SK-N-SH treated with all-trans-retinoic acid at 6 μM for 48 hours (cell line): ENCODE measurements around the gene BCL2L13.
"Not testable (repeated sequence)": the region's sequence is repeated elsewhere in the genome, so short reads cannot be mapped to it uniquely, and the experiment has no call there.

Experiments
- ATAC-seq: fragments of 200-7000 bp; cut with Tn5 transposase; 3 replicates; pipeline ENCODE4 v1.9.1; 2020; ENCODE audit warnings: mild to moderate bottlenecking, moderate library complexity
- ARNTL ChIP-seq: fragments of 450-650 bp; formaldehyde crosslinking; IDR thresholded peaks from 2 replicates; pipeline ENCODE4 v1.5.0; 2020; ENCODE audit warnings: low read depth, mild to moderate bottlenecking, moderate library complexity, borderline replicate concordance
- BACH2 ChIP-seq: fragments of 250-450 bp; sonication (Bioruptor Pico); IDR thresholded peaks from 2 replicates; pipeline ENCODE4 v1.9.0; 2021; ENCODE audit warnings: mild to moderate bottlenecking, borderline replicate concordance
- CSDC2 ChIP-seq: fragments of 250-450 bp; sonication (Bioruptor Pico); IDR thresholded peaks from 2 replicates; pipeline ENCODE4 v1.5.0; 2020; ENCODE audit warnings: mild to moderate bottlenecking, moderate library complexity
- ESRRG ChIP-seq: fragments of 250-450 bp; sonication (Bioruptor Pico); IDR thresholded peaks from 2 replicates; pipeline ENCODE4 v1.6.1; 2021; ENCODE audit warnings: mild to moderate bottlenecking
- GLIS3 ChIP-seq: fragments of 250-450 bp; sonication (Bioruptor Pico); IDR thresholded peaks from 2 replicates; pipeline ENCODE4 v1.5.0; 2020; ENCODE audit warnings: mild to moderate bottlenecking, moderate library complexity
- ISL1 ChIP-seq: fragments of 250-450 bp; sonication (Bioruptor Pico); IDR thresholded peaks from 2 replicates; pipeline ENCODE4 v2.1.2; 2022; ENCODE audit warnings: mild to moderate bottlenecking, moderate library complexity
- OSR1 ChIP-seq: fragments of 250-450 bp; sonication (Bioruptor Pico); IDR thresholded peaks from 2 replicates; pipeline ENCODE4 v1.8.0; 2022; ENCODE audit warnings: moderate library complexity, mild to moderate bottlenecking, inconsistent platforms
- PPARA ChIP-seq: fragments of 250-450 bp; sonication (Bioruptor Pico); IDR thresholded peaks from 2 replicates; pipeline ENCODE4 v1.5.0; 2020; ENCODE audit warnings: mild to moderate bottlenecking, borderline replicate concordance
- RARB ChIP-seq: fragments of 250-450 bp; sonication (Bioruptor Pico); IDR thresholded peaks from 2 replicates; pipeline ENCODE4 v1.8.0; 2021; ENCODE audit warnings: mild to moderate bottlenecking, moderate library complexity
- SNAI2 ChIP-seq: fragments of 250-450 bp; sonication (Bioruptor Pico); IDR thresholded peaks from 2 replicates; pipeline ENCODE4 v1.5.0; 2020; ENCODE audit warnings: mild to moderate bottlenecking, moderate library complexity
- TCF4 ChIP-seq: fragments of 250-450 bp; sonication (Bioruptor Pico); IDR thresholded peaks from 2 replicates; pipeline ENCODE4 v1.8.0; 2021; ENCODE audit warnings: mild to moderate bottlenecking, moderate library complexity, borderline replicate concordance
- TOX ChIP-seq: fragments of 250-450 bp; sonication (Bioruptor Pico); IDR thresholded peaks from 2 replicates; pipeline ENCODE4 v1.8.0; 2021; ENCODE audit warnings: mild to moderate bottlenecking, moderate library complexity, borderline replicate concordance
- ZC3H10 ChIP-seq: fragments of 250-450 bp; sonication (Bioruptor Pico); IDR thresholded peaks from 2 replicates; pipeline ENCODE4 v1.5.1; 2021; ENCODE audit warnings: mild to moderate bottlenecking, moderate library complexity
- ZFP3 ChIP-seq: fragments of 250-450 bp; sonication (Bioruptor Pico); IDR thresholded peaks from 2 replicates; pipeline ENCODE4 v1.5.0; 2020; ENCODE audit warnings: mild to moderate bottlenecking, moderate library complexity
- ZFP30 ChIP-seq: fragments of 450-650 bp; formaldehyde crosslinking; IDR thresholded peaks from 2 replicates; pipeline ENCODE4 v1.5.0; 2022; ENCODE audit warnings: mild to moderate bottlenecking, moderate library complexity
- ZNF565 ChIP-seq: fragments of 450-650 bp; formaldehyde crosslinking; conservative IDR thresholded peaks from 2 replicates; pipeline ENCODE4 v1.5.0; 2020; ENCODE audit warnings: low read depth, mild to moderate bottlenecking, moderate library complexity
- ZNF8 ChIP-seq: fragments of 450-650 bp; formaldehyde crosslinking; IDR thresholded peaks from 2 replicates; pipeline ENCODE4 v1.5.0; 2020; ENCODE audit warnings: mild to moderate bottlenecking, moderate library complexity
- TF ChIP-seq, protein P1 (sequence below): fragments of 250-450 bp; sonication (Bioruptor Pico); IDR thresholded peaks from 2 replicates; pipeline ENCODE4 v1.5.1; 2021; ENCODE audit warnings: mild to moderate bottlenecking, moderate library complexity
- TF ChIP-seq, protein P2 (sequence below): fragments of 250-450 bp; sonication (Bioruptor Pico); IDR thresholded peaks from 2 replicates; pipeline ENCODE4 v1.8.0; 2021; ENCODE audit warnings: low read depth, mild to moderate bottlenecking, moderate library complexity, borderline replicate concordance
- TF ChIP-seq, protein P3 (sequence below): fragments of 250-450 bp; sonication (Bioruptor Pico); IDR thresholded peaks from 2 replicates; pipeline ENCODE4 v1.5.1; 2020; ENCODE audit warnings: low read depth, mild to moderate bottlenecking, moderate library complexity
- TF ChIP-seq, protein P4 (sequence below): fragments of 250-450 bp; sonication (Bioruptor Pico); IDR thresholded peaks from 2 replicates; pipeline ENCODE4 v1.8.0; 2020; ENCODE audit warnings: mild to moderate bottlenecking, moderate library complexity, borderline replicate concordance
- TF ChIP-seq, protein P5 (sequence below): fragments of 250-450 bp; sonication (Bioruptor Pico); IDR thresholded peaks from 2 replicates; pipeline ENCODE4 v1.5.0; 2020; ENCODE audit warnings: mild to moderate bottlenecking, moderate library complexity

Gene BCL2L13

DNA sequence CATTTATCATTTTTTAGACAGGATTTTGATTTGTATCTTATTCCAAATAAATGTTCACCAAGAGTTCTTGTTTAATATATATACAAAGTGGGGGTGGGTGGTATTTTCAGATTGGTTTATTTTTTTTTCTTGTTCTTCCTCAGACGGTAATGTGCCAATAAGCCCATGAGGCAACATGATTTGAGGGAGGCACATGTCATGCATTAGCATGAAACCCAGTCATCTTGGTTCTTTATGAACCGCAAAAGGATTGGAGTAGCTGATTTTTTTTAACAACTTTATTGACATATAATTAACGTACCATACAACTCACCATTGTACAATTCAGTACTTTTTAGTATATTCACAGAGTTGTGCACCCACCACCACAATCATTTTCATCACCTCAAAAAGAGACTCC is 2.7 kb downstream of the BCL2L13 start (continued):
- TF ChIP-seq, protein P1, sequence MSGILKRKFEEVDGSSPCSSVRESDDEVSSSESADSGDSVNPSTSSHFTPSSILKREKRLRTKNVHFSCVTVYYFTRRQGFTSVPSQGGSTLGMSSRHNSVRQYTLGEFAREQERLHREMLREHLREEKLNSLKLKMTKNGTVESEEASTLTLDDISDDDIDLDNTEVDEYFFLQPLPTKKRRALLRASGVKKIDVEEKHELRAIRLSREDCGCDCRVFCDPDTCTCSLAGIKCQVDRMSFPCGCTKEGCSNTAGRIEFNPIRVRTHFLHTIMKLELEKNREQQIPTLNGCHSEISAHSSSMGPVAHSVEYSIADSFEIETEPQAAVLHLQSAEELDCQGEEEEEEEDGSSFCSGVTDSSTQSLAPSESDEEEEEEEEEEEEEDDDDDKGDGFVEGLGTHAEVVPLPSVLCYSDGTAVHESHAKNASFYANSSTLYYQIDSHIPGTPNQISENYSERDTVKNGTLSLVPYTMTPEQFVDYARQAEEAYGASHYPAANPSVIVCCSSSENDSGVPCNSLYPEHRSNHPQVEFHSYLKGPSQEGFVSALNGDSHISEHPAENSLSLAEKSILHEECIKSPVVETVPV = no peak
- no peak for TF ChIP-seq ZNF565 (CRISPR knock-in tag)

DNA sequence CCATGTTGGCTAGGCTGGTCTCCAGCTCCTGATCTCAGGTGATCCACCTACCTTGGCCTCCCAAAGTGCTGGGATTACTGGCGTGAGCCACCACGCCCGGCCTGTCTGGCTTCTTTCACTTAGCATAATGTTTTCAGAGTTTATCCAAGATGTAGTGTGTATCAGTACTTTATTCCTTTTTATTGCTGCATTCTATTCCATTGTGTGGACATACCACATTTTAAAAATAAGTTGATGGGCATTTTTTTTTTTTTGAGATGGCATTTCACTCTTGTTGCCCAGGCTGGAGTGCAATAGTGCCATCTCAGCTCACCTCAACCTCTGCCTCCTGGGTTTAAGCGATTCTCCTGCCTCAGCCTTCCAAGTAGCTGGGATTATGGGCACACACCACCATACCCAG is 3.8 kb downstream of the BCL2L13 start:
- TF ChIP-seq ZNF8 (CRISPR knock-in tag) = peak; percentile 96
- ATAC-seq = not testable (repeated sequence)

DNA sequence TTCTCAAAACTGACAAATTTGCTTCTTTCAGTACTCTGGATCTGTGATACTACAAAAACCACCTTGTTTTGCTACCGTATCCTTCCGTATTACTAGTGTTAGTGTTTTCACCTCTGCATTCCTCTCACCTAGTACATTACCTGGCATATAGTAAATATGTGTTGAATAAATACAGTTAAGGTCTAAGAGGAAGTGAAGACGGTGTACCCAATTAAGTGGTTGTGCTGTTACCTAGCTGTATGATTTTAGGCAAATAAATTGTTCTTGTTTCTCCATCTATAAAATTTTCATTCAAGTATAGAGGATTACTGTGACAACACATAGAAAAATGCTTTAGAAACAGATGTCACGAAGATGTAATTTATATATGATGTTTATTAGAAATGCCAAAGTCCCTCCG is 8.9 kb downstream of the BCL2L13 start:
- no peak for TF ChIP-seq CSDC2
- no peak for TF ChIP-seq GLIS3 (CRISPR knock-in tag)
- TF ChIP-seq ZNF8 (CRISPR knock-in tag) = no peak
- TF ChIP-seq ESRRG (CRISPR knock-in tag) = no peak
- TF ChIP-seq PPARA (CRISPR knock-in tag) = no peak
- no peak for TF ChIP-seq BACH2 (CRISPR knock-in tag)
- no peak for TF ChIP-seq TOX (CRISPR knock-in tag)
- TF ChIP-seq, protein P1 = no peak
- TF ChIP-seq ARNTL (CRISPR knock-in tag) = no peak
- no peak for TF ChIP-seq SNAI2 (CRISPR knock-in tag)
- TF ChIP-seq, protein P2, sequence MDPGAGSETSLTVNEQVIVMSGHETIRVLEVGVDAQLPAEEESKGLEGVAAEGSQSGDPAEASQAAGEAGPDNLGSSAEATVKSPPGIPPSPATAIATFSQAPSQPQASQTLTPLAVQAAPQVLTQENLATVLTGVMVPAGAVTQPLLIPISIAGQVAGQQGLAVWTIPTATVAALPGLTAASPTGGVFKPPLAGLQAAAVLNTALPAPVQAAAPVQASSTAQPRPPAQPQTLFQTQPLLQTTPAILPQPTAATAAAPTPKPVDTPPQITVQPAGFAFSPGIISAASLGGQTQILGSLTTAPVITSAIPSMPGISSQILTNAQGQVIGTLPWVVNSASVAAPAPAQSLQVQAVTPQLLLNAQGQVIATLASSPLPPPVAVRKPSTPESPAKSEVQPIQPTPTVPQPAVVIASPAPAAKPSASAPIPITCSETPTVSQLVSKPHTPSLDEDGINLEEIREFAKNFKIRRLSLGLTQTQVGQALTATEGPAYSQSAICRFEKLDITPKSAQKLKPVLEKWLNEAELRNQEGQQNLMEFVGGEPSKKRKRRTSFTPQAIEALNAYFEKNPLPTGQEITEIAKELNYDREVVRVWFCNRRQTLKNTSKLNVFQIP (CRISPR knock-in tag) = no peak
- TF ChIP-seq, all 23 proteins: peak for 0

DNA sequence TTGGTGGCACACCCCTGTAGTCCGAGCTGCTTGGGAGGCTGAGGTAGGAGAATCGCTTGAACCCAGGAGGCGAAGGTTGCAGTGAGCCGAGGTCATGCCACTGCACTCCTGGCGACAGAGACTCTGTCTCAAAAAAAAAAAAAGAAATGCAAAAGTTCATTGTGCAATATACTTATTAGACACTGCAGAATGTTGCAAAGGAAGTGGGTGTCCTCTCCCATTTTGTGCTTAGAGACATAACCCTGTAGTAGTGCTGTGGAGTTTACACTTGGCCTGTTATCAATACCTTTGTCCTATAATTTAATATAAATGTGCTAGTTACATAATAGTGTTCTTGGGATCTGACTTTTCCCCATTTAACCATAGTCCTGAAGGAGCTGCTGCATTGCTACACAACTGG is 9.4 kb downstream of the BCL2L13 start:
- ATAC-seq = no peak
- TF ChIP-seq TCF4 (CRISPR knock-in tag) (no peak), ESRRG (CRISPR knock-in tag) (no peak), OSR1 (no peak), ZNF8 (CRISPR knock-in tag) (no peak), ZNF565 (CRISPR knock-in tag) (no peak), TOX (CRISPR knock-in tag) (no peak), ZC3H10 (no peak), ZFP3 (CRISPR knock-in tag) (no peak), RARB (CRISPR knock-in tag) (no peak), BACH2 (CRISPR knock-in tag) (no peak), ARNTL (CRISPR knock-in tag) (no peak), ISL1 (CRISPR knock-in tag) (no peak), ZFP30 (CRISPR knock-in tag) (no peak), GLIS3 (CRISPR knock-in tag) (no peak)
- TF ChIP-seq, protein P3, sequence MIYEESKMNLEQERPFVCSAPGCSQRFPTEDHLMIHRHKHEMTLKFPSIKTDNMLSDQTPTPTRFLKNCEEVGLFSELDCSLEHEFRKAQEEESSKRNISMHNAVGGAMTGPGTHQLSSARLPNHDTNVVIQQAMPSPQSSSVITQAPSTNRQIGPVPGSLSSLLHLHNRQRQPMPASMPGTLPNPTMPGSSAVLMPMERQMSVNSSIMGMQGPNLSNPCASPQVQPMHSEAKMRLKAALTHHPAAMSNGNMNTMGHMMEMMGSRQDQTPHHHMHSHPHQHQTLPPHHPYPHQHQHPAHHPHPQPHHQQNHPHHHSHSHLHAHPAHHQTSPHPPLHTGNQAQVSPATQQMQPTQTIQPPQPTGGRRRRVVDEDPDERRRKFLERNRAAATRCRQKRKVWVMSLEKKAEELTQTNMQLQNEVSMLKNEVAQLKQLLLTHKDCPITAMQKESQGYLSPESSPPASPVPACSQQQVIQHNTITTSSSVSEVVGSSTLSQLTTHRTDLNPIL (CRISPR knock-in tag) = no peak
- TF ChIP-seq, protein P2 (CRISPR knock-in tag) = no peak
- TF ChIP-seq, protein P1 = no peak
- TF ChIP-seq, protein P4, sequence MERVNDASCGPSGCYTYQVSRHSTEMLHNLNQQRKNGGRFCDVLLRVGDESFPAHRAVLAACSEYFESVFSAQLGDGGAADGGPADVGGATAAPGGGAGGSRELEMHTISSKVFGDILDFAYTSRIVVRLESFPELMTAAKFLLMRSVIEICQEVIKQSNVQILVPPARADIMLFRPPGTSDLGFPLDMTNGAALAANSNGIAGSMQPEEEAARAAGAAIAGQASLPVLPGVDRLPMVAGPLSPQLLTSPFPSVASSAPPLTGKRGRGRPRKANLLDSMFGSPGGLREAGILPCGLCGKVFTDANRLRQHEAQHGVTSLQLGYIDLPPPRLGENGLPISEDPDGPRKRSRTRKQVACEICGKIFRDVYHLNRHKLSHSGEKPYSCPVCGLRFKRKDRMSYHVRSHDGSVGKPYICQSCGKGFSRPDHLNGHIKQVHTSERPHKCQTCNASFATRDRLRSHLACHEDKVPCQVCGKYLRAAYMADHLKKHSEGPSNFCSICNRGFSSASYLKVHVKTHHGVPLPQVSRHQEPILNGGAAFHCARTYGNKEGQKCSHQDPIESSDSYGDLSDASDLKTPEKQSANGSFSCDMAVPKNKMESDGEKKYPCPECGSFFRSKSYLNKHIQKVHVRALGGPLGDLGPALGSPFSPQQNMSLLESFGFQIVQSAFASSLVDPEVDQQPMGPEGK = no peak
- TF ChIP-seq, protein P5, sequence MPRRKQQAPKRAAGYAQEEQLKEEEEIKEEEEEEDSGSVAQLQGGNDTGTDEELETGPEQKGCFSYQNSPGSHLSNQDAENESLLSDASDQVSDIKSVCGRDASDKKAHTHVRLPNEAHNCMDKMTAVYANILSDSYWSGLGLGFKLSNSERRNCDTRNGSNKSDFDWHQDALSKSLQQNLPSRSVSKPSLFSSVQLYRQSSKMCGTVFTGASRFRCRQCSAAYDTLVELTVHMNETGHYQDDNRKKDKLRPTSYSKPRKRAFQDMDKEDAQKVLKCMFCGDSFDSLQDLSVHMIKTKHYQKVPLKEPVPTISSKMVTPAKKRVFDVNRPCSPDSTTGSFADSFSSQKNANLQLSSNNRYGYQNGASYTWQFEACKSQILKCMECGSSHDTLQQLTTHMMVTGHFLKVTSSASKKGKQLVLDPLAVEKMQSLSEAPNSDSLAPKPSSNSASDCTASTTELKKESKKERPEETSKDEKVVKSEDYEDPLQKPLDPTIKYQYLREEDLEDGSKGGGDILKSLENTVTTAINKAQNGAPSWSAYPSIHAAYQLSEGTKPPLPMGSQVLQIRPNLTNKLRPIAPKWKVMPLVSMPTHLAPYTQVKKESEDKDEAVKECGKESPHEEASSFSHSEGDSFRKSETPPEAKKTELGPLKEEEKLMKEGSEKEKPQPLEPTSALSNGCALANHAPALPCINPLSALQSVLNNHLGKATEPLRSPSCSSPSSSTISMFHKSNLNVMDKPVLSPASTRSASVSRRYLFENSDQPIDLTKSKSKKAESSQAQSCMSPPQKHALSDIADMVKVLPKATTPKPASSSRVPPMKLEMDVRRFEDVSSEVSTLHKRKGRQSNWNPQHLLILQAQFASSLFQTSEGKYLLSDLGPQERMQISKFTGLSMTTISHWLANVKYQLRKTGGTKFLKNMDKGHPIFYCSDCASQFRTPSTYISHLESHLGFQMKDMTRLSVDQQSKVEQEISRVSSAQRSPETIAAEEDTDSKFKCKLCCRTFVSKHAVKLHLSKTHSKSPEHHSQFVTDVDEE (CRISPR knock-in tag) = no peak

More for the DNA sequence above, 8.9 kb downstream of the BCL2L13 start:
- no peak for ATAC-seq
